Measurements from ENCODE around the gene TRNAU1AP. TPM values are rescaled to one million over a fixed set of nuclear protein-coding genes. Genes with fewer than 3 reads are reported as not detected.

TRNAU1AP gene
- total RNA-seq, 1 experiment from 2014 or later, result 27.2 TPM

DNA sequence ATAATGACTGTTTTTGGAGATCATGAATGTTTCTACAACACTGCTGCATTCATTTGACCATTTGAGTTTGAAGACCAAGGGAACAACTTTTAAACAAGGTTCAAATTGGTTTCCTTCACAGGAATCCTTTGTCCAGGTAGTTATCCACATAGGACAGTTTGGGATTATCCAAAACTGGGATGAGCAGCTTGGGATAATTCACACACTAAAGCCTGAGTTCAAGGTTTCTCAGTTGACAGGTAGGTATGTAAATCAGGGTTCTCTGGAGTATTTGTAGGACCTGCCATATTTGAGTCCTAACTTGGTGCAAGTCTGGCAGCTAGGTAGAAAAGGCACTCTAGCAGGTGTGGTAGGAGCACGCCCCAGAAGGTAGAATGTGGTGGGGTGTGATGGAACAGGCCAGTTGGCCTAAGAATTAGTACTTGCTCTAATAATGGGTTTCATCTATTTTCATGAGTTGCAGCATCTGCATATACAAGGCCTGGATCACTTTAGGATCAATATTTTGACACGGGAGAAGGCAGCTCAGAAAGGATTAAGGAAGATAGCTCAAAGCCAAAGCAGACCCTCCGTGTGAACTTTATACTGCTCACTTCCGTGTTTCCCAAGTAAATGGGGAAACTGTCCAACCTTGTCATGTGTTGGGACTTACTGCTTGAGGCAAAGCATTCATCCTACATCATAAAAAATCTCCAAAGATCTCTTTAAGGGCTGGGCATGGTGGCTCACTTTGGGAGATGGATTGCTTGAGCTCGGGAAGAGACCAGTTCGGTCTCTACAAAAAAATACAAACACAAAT lies 25.1 kb downstream of the TRNAU1AP start:
- Histone ChIP-seq H4K20me1 (ENCODE audit: low read length) (peaks cover 40% of the 10 kb centered on the region), H3K4me3 (ENCODE audit: low read length) (no peak overlapping the region), H3K4me2 (ENCODE audit: low read length) (no peak overlapping the region), H3K36me3 (ENCODE audit: low read depth, low read length) (peaks cover 47% of the 10 kb centered on the region), H3K27ac (ENCODE audit: low read length) (no peak overlapping the region), H2AFZ (ENCODE audit: low read length) (no peak overlapping the region), H3K79me2 (ENCODE audit: low read length) (peaks cover 39% of the 10 kb centered on the region), H3K9me3 (ENCODE audit: low read length) (no peaks in the 10 kb centered on the region), H3F3A (ENCODE audit: low read length, unreplicated experiment) (peaks cover 27% of the 10 kb centered on the region), H3K27me3 (ENCODE audit: low read length) (no peaks in the 10 kb centered on the region), H3K4me1 (ENCODE audit: insufficient read depth, low read length) (peaks cover 15% of the 10 kb centered on the region), H3K9ac (ENCODE audit: low read length) (no peak overlapping the region), H3K9me2 (replicated peaks; ENCODE audit: low read length) (no peaks in the 10 kb centered on the region)
- no peak for TF ChIP-seq EZH2phosphoT487 (IDR thresholded peaks at IDR 0.05; ENCODE audit: borderline replicate concordance, low read length)
- TF ChIP-seq, protein P1, sequence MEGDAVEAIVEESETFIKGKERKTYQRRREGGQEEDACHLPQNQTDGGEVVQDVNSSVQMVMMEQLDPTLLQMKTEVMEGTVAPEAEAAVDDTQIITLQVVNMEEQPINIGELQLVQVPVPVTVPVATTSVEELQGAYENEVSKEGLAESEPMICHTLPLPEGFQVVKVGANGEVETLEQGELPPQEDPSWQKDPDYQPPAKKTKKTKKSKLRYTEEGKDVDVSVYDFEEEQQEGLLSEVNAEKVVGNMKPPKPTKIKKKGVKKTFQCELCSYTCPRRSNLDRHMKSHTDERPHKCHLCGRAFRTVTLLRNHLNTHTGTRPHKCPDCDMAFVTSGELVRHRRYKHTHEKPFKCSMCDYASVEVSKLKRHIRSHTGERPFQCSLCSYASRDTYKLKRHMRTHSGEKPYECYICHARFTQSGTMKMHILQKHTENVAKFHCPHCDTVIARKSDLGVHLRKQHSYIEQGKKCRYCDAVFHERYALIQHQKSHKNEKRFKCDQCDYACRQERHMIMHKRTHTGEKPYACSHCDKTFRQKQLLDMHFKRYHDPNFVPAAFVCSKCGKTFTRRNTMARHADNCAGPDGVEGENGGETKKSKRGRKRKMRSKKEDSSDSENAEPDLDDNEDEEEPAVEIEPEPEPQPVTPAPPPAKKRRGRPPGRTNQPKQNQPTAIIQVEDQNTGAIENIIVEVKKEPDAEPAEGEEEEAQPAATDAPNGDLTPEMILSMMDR (conservative IDR thresholded peaks at IDR 0.05; ENCODE audit: low read depth, low read length), result no peak
- TF ChIP-seq EZH2 (IDR thresholded peaks at IDR 0.05; ENCODE audit: low read length, unreplicated experiment), result no peak
- POLR2A ChIA-PET (ENCODE audit: unreplicated experiment), result interaction anchor here (0.6 kb wide), 3 partner anchors 24 to 122 kb away, joined by 5 to 7 read pairs (median 6); no protein-coding TSS in a partner anchor
- no TSS peak for BruUV-seq (replicated peaks)
- no peak for DNase-seq
- no peak for ATAC-seq
- intact Hi-C loops (cut with micrococcal nuclease), result no loop called here
- CTCF ChIA-PET, result no interaction called here

DNA sequence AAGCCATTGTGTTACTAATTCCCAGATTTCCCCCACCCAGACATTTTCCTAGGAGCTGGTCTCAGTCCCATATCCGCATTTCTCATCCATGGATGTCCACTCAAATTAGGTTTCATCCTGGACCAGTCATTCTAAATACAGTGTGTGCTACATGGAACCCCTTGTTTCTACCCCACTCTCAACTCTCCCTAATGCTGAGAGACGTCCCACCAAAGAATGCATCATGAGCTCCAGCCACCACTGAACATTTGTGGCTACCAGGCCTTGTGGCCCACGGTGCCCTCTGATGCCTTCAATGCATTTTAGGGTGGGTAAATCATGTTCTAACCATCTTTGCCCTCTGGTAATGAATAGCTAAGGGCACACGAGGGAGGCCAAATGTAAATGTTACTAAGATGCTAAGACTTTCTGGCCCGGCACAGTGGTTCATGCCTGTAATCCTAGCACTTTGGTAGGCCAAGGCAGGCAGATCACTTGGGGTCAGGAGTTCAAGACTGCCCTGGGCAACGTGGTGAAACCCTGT lies 25.9 kb downstream of the TRNAU1AP start:
- peaks cover 40% of the 10 kb centered on the region for H4K20me1 ChIP-seq (ENCODE audit: low read length)
- ATAC-seq (no peak), DNase-seq (no peak)
- peaks cover 27% of the 10 kb centered on the region for H3F3A ChIP-seq (ENCODE audit: low read length, unreplicated experiment)
- H3K4me1 ChIP-seq (ENCODE audit: insufficient read depth, low read length), result peaks cover 15% of the 10 kb centered on the region
- peaks cover 44% of the 10 kb centered on the region for H3K36me3 ChIP-seq (ENCODE audit: low read depth, low read length)
- H3K9ac ChIP-seq (ENCODE audit: low read length), result no peak overlapping the region
- no peak overlapping the region for H3K4me3 ChIP-seq (ENCODE audit: low read length)
- CTCF ChIA-PET, result no interaction called here
- H3K79me2 ChIP-seq (ENCODE audit: low read length), result peaks cover 39% of the 10 kb centered on the region
- BruUV-seq (replicated peaks), result no TSS peak
- POLR2A ChIA-PET (ENCODE audit: unreplicated experiment), result interaction anchor here (0.6 kb wide), 2 partner anchors 24 to 122 kb away, joined by 5 to 7 read pairs; no protein-coding TSS in a partner anchor
- H3K9me3 ChIP-seq (ENCODE audit: low read length), result no peaks in the 10 kb centered on the region
- H3K9me2 ChIP-seq (replicated peaks; ENCODE audit: low read length), result no peaks in the 10 kb centered on the region
- intact Hi-C loops (cut with micrococcal nuclease), result no loop called here
- H3K4me2 ChIP-seq (ENCODE audit: low read length), result no peak overlapping the region
- no peaks in the 10 kb centered on the region for H3K27me3 ChIP-seq (ENCODE audit: low read length)
- H2AFZ ChIP-seq (ENCODE audit: low read length), result no peak overlapping the region
- TF ChIP-seq, protein P1 (conservative IDR thresholded peaks at IDR 0.05; ENCODE audit: low read depth, low read length), result no peak
- TF ChIP-seq EZH2phosphoT487 (IDR thresholded peaks at IDR 0.05; ENCODE audit: borderline replicate concordance, low read length), result no peak
- TF ChIP-seq EZH2 (IDR thresholded peaks at IDR 0.05; ENCODE audit: low read length, unreplicated experiment), result no peak
- H3K27ac ChIP-seq (ENCODE audit: low read length), result no peak overlapping the region

DNA sequence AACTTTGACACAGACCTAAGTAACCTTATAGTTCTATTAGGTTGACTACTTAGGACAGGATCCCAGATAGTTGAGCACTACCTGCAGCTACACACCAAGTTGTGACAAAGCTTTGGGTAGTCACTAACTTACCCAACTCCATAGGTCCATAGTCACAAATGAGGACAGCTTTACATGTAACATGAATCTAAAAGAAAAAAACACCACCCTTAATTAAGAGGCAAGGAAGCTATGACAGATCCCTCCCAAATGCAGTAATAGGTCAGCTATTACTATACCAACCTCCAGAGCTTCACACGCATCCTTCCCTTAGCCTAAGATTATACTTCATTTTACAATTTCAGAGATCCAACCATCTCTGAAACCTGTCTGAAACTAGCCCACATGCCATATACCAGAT lies 26.5 kb downstream of the TRNAU1AP start:
- Histone ChIP-seq H3K4me3 (ENCODE audit: low read length) (peak overlapping the region; percentile 99), H4K20me1 (ENCODE audit: low read length) (peaks cover 40% of the 10 kb centered on the region)

More for the DNA sequence above, 26.5 kb downstream of the TRNAU1AP start:
- Histone ChIP-seq H3K79me2 (ENCODE audit: low read length) (peaks cover 39% of the 10 kb centered on the region), H3F3A (ENCODE audit: low read length, unreplicated experiment) (peaks cover 27% of the 10 kb centered on the region), H3K27me3 (ENCODE audit: low read length) (no peaks in the 10 kb centered on the region), H3K4me2 (ENCODE audit: low read length) (peak overlapping the region; percentile 92), H3K4me1 (ENCODE audit: insufficient read depth, low read length) (peaks cover 15% of the 10 kb centered on the region), H3K9ac (ENCODE audit: low read length) (no peak overlapping the region), H2AFZ (ENCODE audit: low read length) (no peak overlapping the region), H3K9me2 (replicated peaks; ENCODE audit: low read length) (no peaks in the 10 kb centered on the region), H3K27ac (ENCODE audit: low read length) (no peak overlapping the region), H3K9me3 (ENCODE audit: low read length) (no peaks in the 10 kb centered on the region), H3K36me3 (ENCODE audit: low read depth, low read length) (peaks cover 43% of the 10 kb centered on the region)
- DNase-seq (no peak), ATAC-seq (no peak)
- CTCF ChIA-PET, result no interaction called here
- BruUV-seq (replicated peaks), result no TSS peak
- intact Hi-C loops (cut with micrococcal nuclease), result no loop called here
- TF ChIP-seq EZH2 (IDR thresholded peaks at IDR 0.05; ENCODE audit: low read length, unreplicated experiment), result no peak
- TF ChIP-seq, protein P1 (conservative IDR thresholded peaks at IDR 0.05; ENCODE audit: low read depth, low read length), result no peak
- no peak for TF ChIP-seq EZH2phosphoT487 (IDR thresholded peaks at IDR 0.05; ENCODE audit: borderline replicate concordance, low read length)
- POLR2A ChIA-PET (ENCODE audit: unreplicated experiment), result no interaction called here
